ENCODE results near the gene ENPP1.
"Not testable (repeated sequence)": the region's sequence is repeated elsewhere in the genome, so short reads cannot be mapped to it uniquely, and the experiment has no call there.

ENPP1 gene

GRCh38 chr6:131828080-131828479 is 20.3 kb downstream of the ENPP1 start:
- DNase-seq (ENCODE audit: low read depth in 1 of 2, low spot score in 1 of 2): no peak

GRCh38 chr6:131828951-131829350 is 21.1 kb downstream of the ENPP1 start:
- no peak for DNase-seq (ENCODE audit: low read depth in 1 of 2, low spot score in 1 of 2)

GRCh38 chr6:131831392-131831791 is 23.6 kb downstream of the ENPP1 start:
- DNase-seq (ENCODE audit: low read depth in 1 of 2, low spot score in 1 of 2): no peak

GRCh38 chr6:131831886-131832285 is 24.1 kb downstream of the ENPP1 start:
- DNase-seq (ENCODE audit: low read depth in 1 of 2, low spot score in 1 of 2): no peak

- DNase-seq (ENCODE audit: low read depth in 1 of 2, low spot score in 1 of 2): no peak
These were observed 24.5 kb downstream of the ENPP1 start for GRCh38 chr6:131832363-131832762.

- no peak for DNase-seq (ENCODE audit: low read depth in 1 of 2, low spot score in 1 of 2)
These were observed 30.2 kb downstream of the ENPP1 start for GRCh38 chr6:131838051-131838450.

GRCh38 chr6:131839388-131839787 is 31.6 kb downstream of the ENPP1 start:
- DNase-seq (ENCODE audit: low read depth in 1 of 2, low spot score in 1 of 2): no peak

- DNase-seq (ENCODE audit: low read depth in 1 of 2, low spot score in 1 of 2): no peak
These were observed 32.6 kb downstream of the ENPP1 start for GRCh38 chr6:131840441-131840840.

GRCh38 chr6:131840936-131841583 is 33.2 kb downstream of the ENPP1 start:
- DNase-seq (ENCODE audit: low read depth in 1 of 2, low spot score in 1 of 2): no peak

- no peak for DNase-seq (ENCODE audit: low read depth in 1 of 2, low spot score in 1 of 2)
These were observed 35.9 kb downstream of the ENPP1 start for GRCh38 chr6:131843768-131844167.

- DNase-seq (ENCODE audit: low read depth in 1 of 2, low spot score in 1 of 2): no peak
These were observed 36.5 kb downstream of the ENPP1 start for GRCh38 chr6:131844243-131844841.

- no peak for DNase-seq (ENCODE audit: low read depth in 1 of 2, low spot score in 1 of 2)
These were observed 38.3 kb downstream of the ENPP1 start for GRCh38 chr6:131846023-131846663.

GRCh38 chr6:131846905-131847304 is 39.1 kb downstream of the ENPP1 start:
- DNase-seq (ENCODE audit: low read depth in 1 of 2, low spot score in 1 of 2): no peak

- no peak for DNase-seq (ENCODE audit: low read depth in 1 of 2, low spot score in 1 of 2)
These were observed 42.0 kb downstream of the ENPP1 start for GRCh38 chr6:131849799-131850198.

- DNase-seq (ENCODE audit: low read depth in 1 of 2, low spot score in 1 of 2): no peak
These were observed 43.4 kb downstream of the ENPP1 start for GRCh38 chr6:131851049-131851769.

- DNase-seq (ENCODE audit: low read depth in 1 of 2, low spot score in 1 of 2): no peak
These were observed 44.4 kb downstream of the ENPP1 start for GRCh38 chr6:131852200-131852599.

GRCh38 chr6:131854803-131855202 is 47.0 kb downstream of the ENPP1 start:
- no peak for DNase-seq (ENCODE audit: low read depth in 1 of 2, low spot score in 1 of 2)

- DNase-seq (ENCODE audit: low read depth in 1 of 2, low spot score in 1 of 2): no peak
These were observed 51.1 kb downstream of the ENPP1 start for GRCh38 chr6:131858765-131859415.

- DNase-seq (ENCODE audit: low read depth in 1 of 2, low spot score in 1 of 2): not testable (repeated sequence)
These were observed 51.8 kb downstream of the ENPP1 start for GRCh38 chr6:131859658-131860057.

GRCh38 chr6:131861381-131861780 is 53.6 kb downstream of the ENPP1 start:
- no peak for DNase-seq (ENCODE audit: low read depth in 1 of 2, low spot score in 1 of 2)

GRCh38 chr6:131862476-131862875 is 54.7 kb downstream of the ENPP1 start:
- DNase-seq (ENCODE audit: low read depth in 1 of 2, low spot score in 1 of 2): no peak
